Hematopoietic multipotent progenitor cell treated with erythropoietin and hydrocortisone succinate and interleukin-3 and kit ligand, for 17 days (in vitro differentiated cells): ENCODE measurements around the gene GRM8.

Source experiments
- DNase-seq: peaks from one replicate; pipeline ENCODE4 v3.0.0-alpha.2; 2015; ENCODE audit warnings: low spot score

The GRM8 gene

GRCh38 chr7:127146746-127147536, 105.8 kb downstream of the GRM8 start:
- no peak for DNase-seq

GRCh38 chr7:127137146-127137545, 115.6 kb downstream of the GRM8 start:
- no peak for DNase-seq

GRCh38 chr7:127135871-127136485, 116.8 kb downstream of the GRM8 start:
- DNase-seq = no peak

- no peak for DNase-seq
These were observed 129.5 kb downstream of the GRM8 start for GRCh38 chr7:127123220-127123619.

- no peak for DNase-seq
These were observed 133.2 kb downstream of the GRM8 start for GRCh38 chr7:127119517-127119916.

- DNase-seq = no peak
These were observed 137.9 kb downstream of the GRM8 start for GRCh38 chr7:127114742-127115265.

- peak; percentile 27 for DNase-seq
These were observed 145.1 kb downstream of the GRM8 start for GRCh38 chr7:127107601-127108007.

GRCh38 chr7:127093340-127093739, 159.4 kb downstream of the GRM8 start:
- DNase-seq = no peak

GRCh38 chr7:127091620-127092019, 161.1 kb downstream of the GRM8 start:
- DNase-seq = no peak

GRCh38 chr7:127089146-127089545, 163.6 kb downstream of the GRM8 start:
- DNase-seq = no peak

- no peak for DNase-seq
These were observed 171.2 kb downstream of the GRM8 start for GRCh38 chr7:127081539-127081938.

- DNase-seq = no peak
These were observed 172.2 kb downstream of the GRM8 start for GRCh38 chr7:127080576-127080975.

GRCh38 chr7:127066974-127067373, 185.8 kb downstream of the GRM8 start:
- DNase-seq = no peak

GRCh38 chr7:127059475-127059874, 193.3 kb downstream of the GRM8 start:
- no peak for DNase-seq

- no peak for DNase-seq
These were observed 194.8 kb downstream of the GRM8 start for GRCh38 chr7:127057918-127058317.

- DNase-seq = no peak
These were observed 196.5 kb downstream of the GRM8 start for GRCh38 chr7:127056202-127056601.

- no peak for DNase-seq
These were observed 205.2 kb downstream of the GRM8 start for GRCh38 chr7:127047521-127047920.

- no peak for DNase-seq
These were observed 210.9 kb downstream of the GRM8 start for GRCh38 chr7:127041689-127042452.

- no peak for DNase-seq
These were observed 212.7 kb downstream of the GRM8 start for GRCh38 chr7:127040042-127040441.

GRCh38 chr7:127039541-127039940, 213.2 kb downstream of the GRM8 start:
- DNase-seq = no peak

GRCh38 chr7:127035203-127035849, 217.4 kb downstream of the GRM8 start:
- no peak for DNase-seq

- no peak for DNase-seq
These were observed 218.4 kb downstream of the GRM8 start for GRCh38 chr7:127034186-127034806.
